ENCODE data around the gene SAT2.
A peak's percentile ranks its signal among the peaks of the same experiment; 100 is the strongest.

- TF ChIP-seq POLR2AphosphoS5 (IDR thresholded peaks at IDR 0.05): peak in 1 of 3 donors; percentile 3
- TF ChIP-seq, protein P1, sequence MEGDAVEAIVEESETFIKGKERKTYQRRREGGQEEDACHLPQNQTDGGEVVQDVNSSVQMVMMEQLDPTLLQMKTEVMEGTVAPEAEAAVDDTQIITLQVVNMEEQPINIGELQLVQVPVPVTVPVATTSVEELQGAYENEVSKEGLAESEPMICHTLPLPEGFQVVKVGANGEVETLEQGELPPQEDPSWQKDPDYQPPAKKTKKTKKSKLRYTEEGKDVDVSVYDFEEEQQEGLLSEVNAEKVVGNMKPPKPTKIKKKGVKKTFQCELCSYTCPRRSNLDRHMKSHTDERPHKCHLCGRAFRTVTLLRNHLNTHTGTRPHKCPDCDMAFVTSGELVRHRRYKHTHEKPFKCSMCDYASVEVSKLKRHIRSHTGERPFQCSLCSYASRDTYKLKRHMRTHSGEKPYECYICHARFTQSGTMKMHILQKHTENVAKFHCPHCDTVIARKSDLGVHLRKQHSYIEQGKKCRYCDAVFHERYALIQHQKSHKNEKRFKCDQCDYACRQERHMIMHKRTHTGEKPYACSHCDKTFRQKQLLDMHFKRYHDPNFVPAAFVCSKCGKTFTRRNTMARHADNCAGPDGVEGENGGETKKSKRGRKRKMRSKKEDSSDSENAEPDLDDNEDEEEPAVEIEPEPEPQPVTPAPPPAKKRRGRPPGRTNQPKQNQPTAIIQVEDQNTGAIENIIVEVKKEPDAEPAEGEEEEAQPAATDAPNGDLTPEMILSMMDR (IDR thresholded peaks at IDR 0.05): peak in 5 of 7 experiments; percentile 8 to 54 (median 33)
- no peak for TF ChIP-seq POLR2A (IDR thresholded peaks at IDR 0.05)
- no peak for TF ChIP-seq EP300 (IDR thresholded peaks at IDR 0.05)
These were observed 4.9 kb upstream of the SAT2 start for GRCh38 chr17:7632492-7632894.
